K562 (cell line): Measurements from ENCODE around the gene GNAZ. TPM values are rescaled to one million over a fixed set of nuclear protein-coding genes. Genes with fewer than 3 reads are reported as not detected.

Experiments used
- HNRNPH1 ChIP-seq: fragments of 200-400 bp; formaldehyde crosslinking; optimal IDR thresholded peaks from 2 replicates; pipeline ENCODE3; 2017; ENCODE audit warnings: low read depth, mild to moderate bottlenecking, low read length, moderate library complexity
- JUNB ChIP-seq: fragments of 450-650 bp; formaldehyde crosslinking; conservative IDR thresholded peaks from 2 replicates; pipeline ENCODE4 v1.4.0; 2020; ENCODE audit warnings: mild to moderate bottlenecking
- MCM3 ChIP-seq: fragments of 450-650 bp; IDR thresholded peaks from 2 replicates; pipeline ENCODE4 v1.6.1; 2016
- NR0B1 ChIP-seq: fragments of 450-650 bp; IDR thresholded peaks from one replicate; pipeline ENCODE4 v1.6.1; 2018; ENCODE audit warnings: mild to moderate bottlenecking, moderate library complexity; ENCODE audit not compliant: partially characterized antibody
- POLR2AphosphoS5 ChIP-seq: IDR thresholded peaks from 2 replicates; pipeline ENCODE4 v1.6.1; 2011; ENCODE audit warnings: mild to moderate bottlenecking, low read depth, low read length, moderate library complexity; ENCODE audit not compliant: control insufficient read depth, insufficient read depth
- PRMT5 ChIP-seq: sonication (generic); formaldehyde crosslinking; IDR thresholded peaks from 2 replicates; pipeline ENCODE4 v1.5.0; 2020; ENCODE audit warnings: missing genetic modification reagents
- RAD21 ChIP-seq, 2 experiments: fragments of 250-450 bp in 1 of 2; fragments of 450-650 bp in 1 of 2; sonication (Bioruptor Pico) in 1 of 2; formaldehyde crosslinking in 1 of 2; IDR thresholded peaks in 1 of 2; conservative IDR thresholded peaks in 1 of 2; 2 replicates each; pipeline versions ENCODE4 v1.4.0 to v1.8.0; 2020 to 2022; ENCODE audit warnings: mild to moderate bottlenecking in 2 of 2, moderate library complexity in 1 of 2
- RBM39 ChIP-seq: fragments of 200-400 bp; formaldehyde crosslinking; optimal IDR thresholded peaks from 2 replicates; pipeline ENCODE3; 2018; ENCODE audit warnings: low read depth, low read length
- SNRNP70 ChIP-seq: fragments of 200-400 bp; formaldehyde crosslinking; optimal IDR thresholded peaks from 2 replicates; pipeline ENCODE3; 2017; ENCODE audit warnings: low read depth, low read length
- SUPT5H ChIP-seq: fragments of 450-650 bp; IDR thresholded peaks from 2 replicates; pipeline ENCODE4 v1.6.1; 2016
- TAF7 ChIP-seq: fragments of 450-650 bp; IDR thresholded peaks from 2 replicates; pipeline ENCODE4 v1.6.1; 2016; ENCODE audit warnings: missing genetic modification characterization, missing compliant biosample characterization
- TARDBP ChIP-seq: fragments of 450-650 bp; IDR thresholded peaks from 2 replicates; pipeline ENCODE4 v1.6.1; 2016
- ZFP1 ChIP-seq: fragments of 450-650 bp; formaldehyde crosslinking; IDR thresholded peaks from 2 replicates; pipeline ENCODE4 v1.4.0; 2020; ENCODE audit warnings: mild to moderate bottlenecking, mixed read lengths
- ZNF184 ChIP-seq: sonication (generic); formaldehyde crosslinking; IDR thresholded peaks from 2 replicates; pipeline ENCODE4 v1.5.0; 2020; ENCODE audit warnings: missing genetic modification reagents
- polyA plus RNA-seq, 8 experiments: library from polyadenylated mRNA; depleted of rRNA in 4 of 8; stranded (reverse) in 5 of 8; unstranded in 3 of 8; fragments of >200 nt; fragmentation: Nextera tagmentation in 2 of 8; fragmentation: Illumina TruSeq in 1 of 8; extraction: Ambion mirVana in 2 of 8; extraction: Trizol in 1 of 8; gene quantifications; 2 replicates each; pipeline versions ENCODE4 v1.2.1 to v1.2.3, GENCODE V29; 2011 to 2014; ENCODE audit warnings: inconsistent platforms in 1 of 8, missing spikeins in 1 of 8
- total RNA-seq, 7 experiments: library from RNA; depleted of rRNA in 6 of 7; stranded (reverse); fragments of >200 nt in 6 of 7; fragmentation: Illumina TruSeq in 2 of 7; extraction: Trizol in 2 of 7; gene quantifications; 2 replicates each; pipeline versions ENCODE4 v1.2.1 to v1.2.3, GENCODE V29; 2011 to 2021; ENCODE audit warnings: low replicate concordance in 1 of 7
- TF ChIP-seq, protein P1 (sequence below), 2 experiments: fragments of 450-650 bp; conservative IDR thresholded peaks; 2 replicates each; pipeline ENCODE4 v1.6.1; 2017; ENCODE audit warnings: mild to moderate bottlenecking in 2 of 2, moderate library complexity in 2 of 2
- TF ChIP-seq, protein P2 (sequence below): fragments of 450-650 bp; IDR thresholded peaks from 2 replicates; pipeline ENCODE4 v1.6.1; 2017; ENCODE audit warnings: antibody characterized with exemption
- TF ChIP-seq, protein P3 (sequence below), 2 experiments: fragments of 450-650 bp in 1 of 2; sonication (generic) in 1 of 2; formaldehyde crosslinking; conservative IDR thresholded peaks; 2 replicates each; pipeline versions ENCODE4 v1.4.0 to v1.8.1; 2020 to 2022; ENCODE audit warnings: mild to moderate bottlenecking in 1 of 2, missing genetic modification reagents in 1 of 2

GNAZ gene
- total and polyA plus RNA-seq, 9 of the 15 experiments (the other 6 are each of a cell fraction or from before 2014, with no cell fraction given) = 0.04 to 0.22 (median 0.13) TPM; not detected in 3

- TF ChIP-seq POLR2AphosphoS5 (no peak), RAD21 (CRISPR knock-in tag; conservative IDR thresholded peaks at IDR 0.05 in 1 of 2, IDR thresholded peaks at IDR 0.05 in 1 of 2) (no peak), HNRNPH1 (no peak), SUPT5H (no peak), SNRNP70 (no peak), TARDBP (no peak), PRMT5 (CRISPR knock-in tag) (no peak), NR0B1 (no peak), RBM39 (no peak), ZNF184 (peak; percentile 66; the same call in 1 of the 2 replicates), MCM3 (peak; percentile 85), TAF7 (no peak), ZFP1 (CRISPR knock-in tag) (no peak), JUNB (CRISPR knock-in tag) (no peak)
- TF ChIP-seq, protein P1, sequence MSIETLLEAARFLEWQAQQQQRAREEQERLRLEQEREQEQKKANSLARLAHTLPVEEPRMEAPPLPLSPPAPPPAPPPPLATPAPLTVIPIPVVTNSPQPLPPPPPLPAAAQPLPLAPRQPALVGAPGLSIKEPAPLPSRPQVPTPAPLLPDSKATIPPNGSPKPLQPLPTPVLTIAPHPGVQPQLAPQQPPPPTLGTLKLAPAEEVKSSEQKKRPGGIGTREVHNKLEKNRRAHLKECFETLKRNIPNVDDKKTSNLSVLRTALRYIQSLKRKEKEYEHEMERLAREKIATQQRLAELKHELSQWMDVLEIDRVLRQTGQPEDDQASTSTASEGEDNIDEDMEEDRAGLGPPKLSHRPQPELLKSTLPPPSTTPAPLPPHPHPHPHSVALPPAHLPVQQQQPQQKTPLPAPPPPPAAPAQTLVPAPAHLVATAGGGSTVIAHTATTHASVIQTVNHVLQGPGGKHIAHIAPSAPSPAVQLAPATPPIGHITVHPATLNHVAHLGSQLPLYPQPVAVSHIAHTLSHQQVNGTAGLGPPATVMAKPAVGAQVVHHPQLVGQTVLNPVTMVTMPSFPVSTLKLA (conservative IDR thresholded peaks at IDR 0.05) = no peak
- TF ChIP-seq, protein P2, sequence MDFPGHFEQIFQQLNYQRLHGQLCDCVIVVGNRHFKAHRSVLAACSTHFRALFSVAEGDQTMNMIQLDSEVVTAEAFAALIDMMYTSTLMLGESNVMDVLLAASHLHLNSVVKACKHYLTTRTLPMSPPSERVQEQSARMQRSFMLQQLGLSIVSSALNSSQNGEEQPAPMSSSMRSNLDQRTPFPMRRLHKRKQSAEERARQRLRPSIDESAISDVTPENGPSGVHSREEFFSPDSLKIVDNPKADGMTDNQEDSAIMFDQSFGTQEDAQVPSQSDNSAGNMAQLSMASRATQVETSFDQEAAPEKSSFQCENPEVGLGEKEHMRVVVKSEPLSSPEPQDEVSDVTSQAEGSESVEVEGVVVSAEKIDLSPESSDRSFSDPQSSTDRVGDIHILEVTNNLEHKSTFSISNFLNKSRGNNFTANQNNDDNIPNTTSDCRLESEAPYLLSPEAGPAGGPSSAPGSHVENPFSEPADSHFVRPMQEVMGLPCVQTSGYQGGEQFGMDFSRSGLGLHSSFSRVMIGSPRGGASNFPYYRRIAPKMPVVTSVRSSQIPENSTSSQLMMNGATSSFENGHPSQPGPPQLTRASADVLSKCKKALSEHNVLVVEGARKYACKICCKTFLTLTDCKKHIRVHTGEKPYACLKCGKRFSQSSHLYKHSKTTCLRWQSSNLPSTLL = no peak
- TF ChIP-seq, protein P3, sequence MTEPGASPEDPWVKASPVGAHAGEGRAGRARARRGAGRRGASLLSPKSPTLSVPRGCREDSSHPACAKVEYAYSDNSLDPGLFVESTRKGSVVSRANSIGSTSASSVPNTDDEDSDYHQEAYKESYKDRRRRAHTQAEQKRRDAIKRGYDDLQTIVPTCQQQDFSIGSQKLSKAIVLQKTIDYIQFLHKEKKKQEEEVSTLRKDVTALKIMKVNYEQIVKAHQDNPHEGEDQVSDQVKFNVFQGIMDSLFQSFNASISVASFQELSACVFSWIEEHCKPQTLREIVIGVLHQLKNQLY (CRISPR knock-in tag; conservative IDR thresholded peaks at IDR 0.05) = 0 out of 4 replicates have a peak, but pooled peaks of 1 of the 2 experiments have one; percentile 37
Measured at GRCh38 chr22:23101524-23101923, 31.2 kb downstream of the GNAZ start (continued).
